OCI-LY1 (cell line): ENCODE measurements around the gene MYBPHL.

Experiments used
- CTCF ChIP-seq: fragments of 200-600 bp; sonication (generic), shearing (Covaris generic); IDR thresholded peaks from 2 replicates; pipeline ENCODE4 v1.5.1; 2017; ENCODE audit warnings: mild to moderate bottlenecking, antibody characterized with exemption, low read length, moderate library complexity, mixed read lengths
- EZH2 ChIP-seq: fragments of 200-600 bp; sonication (generic), shearing (Covaris generic); IDR thresholded peaks from 2 replicates; pipeline ENCODE4 v1.8.0; 2017; ENCODE audit warnings: borderline replicate concordance, mixed run types, mild to moderate bottlenecking, antibody characterized with exemption, low read length, moderate library complexity, mixed read lengths

GRCh38 chr1:109350655-109351054 is 43.8 kb upstream of the MYBPHL start:
- TF ChIP-seq EZH2: no peak
- no peak for TF ChIP-seq CTCF
